ENCODE results near the gene ZNF425. TPM values are rescaled to one million over a fixed set of nuclear protein-coding genes. Genes with fewer than 3 reads are reported as not detected.

Gene ZNF425
- total and polyA plus RNA-seq, 9 of the 15 experiments (the other 6 are each of a cell fraction or from before 2014, with no cell fraction given) = 0.03 to 0.89 (median 0.54) TPM

GRCh38 chr7:149147072-149147751 lies 21.1 kb upstream of the ZNF425 start, which contains the start of gene ZNF398 (continued):
- TF ChIP-seq MGA (IDR thresholded peaks at IDR 0.05) (peak; percentile 55), ZBTB12 (CRISPR knock-in tag; IDR thresholded peaks at IDR 0.05) (0 out of 2 replicates have a peak, but pooled peaks have one; percentile 36), FUS (optimal IDR thresholded peaks at IDR 0.05; ENCODE audit: low read depth, low read length) (peak; percentile 54), ZNF589 (CRISPR knock-in tag; IDR thresholded peaks at IDR 0.05; ENCODE audit: low read depth) (no peak), ZNF24 (IDR thresholded peaks at IDR 0.05) (peak; percentile 62), CEBPZ (IDR thresholded peaks at IDR 0.05; ENCODE audit: borderline replicate concordance, low read depth, low read length) (no peak)
- TF ChIP-seq, protein P1, sequence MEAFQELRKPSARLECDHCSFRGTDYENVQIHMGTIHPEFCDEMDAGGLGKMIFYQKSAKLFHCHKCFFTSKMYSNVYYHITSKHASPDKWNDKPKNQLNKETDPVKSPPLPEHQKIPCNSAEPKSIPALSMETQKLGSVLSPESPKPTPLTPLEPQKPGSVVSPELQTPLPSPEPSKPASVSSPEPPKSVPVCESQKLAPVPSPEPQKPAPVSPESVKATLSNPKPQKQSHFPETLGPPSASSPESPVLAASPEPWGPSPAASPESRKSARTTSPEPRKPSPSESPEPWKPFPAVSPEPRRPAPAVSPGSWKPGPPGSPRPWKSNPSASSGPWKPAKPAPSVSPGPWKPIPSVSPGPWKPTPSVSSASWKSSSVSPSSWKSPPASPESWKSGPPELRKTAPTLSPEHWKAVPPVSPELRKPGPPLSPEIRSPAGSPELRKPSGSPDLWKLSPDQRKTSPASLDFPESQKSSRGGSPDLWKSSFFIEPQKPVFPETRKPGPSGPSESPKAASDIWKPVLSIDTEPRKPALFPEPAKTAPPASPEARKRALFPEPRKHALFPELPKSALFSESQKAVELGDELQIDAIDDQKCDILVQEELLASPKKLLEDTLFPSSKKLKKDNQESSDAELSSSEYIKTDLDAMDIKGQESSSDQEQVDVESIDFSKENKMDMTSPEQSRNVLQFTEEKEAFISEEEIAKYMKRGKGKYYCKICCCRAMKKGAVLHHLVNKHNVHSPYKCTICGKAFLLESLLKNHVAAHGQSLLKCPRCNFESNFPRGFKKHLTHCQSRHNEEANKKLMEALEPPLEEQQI (IDR thresholded peaks at IDR 0.05) = peak; percentile 86

Measured in K562 (cell line).